ENCODE results near the gene F7.

Gene F7

DNA sequence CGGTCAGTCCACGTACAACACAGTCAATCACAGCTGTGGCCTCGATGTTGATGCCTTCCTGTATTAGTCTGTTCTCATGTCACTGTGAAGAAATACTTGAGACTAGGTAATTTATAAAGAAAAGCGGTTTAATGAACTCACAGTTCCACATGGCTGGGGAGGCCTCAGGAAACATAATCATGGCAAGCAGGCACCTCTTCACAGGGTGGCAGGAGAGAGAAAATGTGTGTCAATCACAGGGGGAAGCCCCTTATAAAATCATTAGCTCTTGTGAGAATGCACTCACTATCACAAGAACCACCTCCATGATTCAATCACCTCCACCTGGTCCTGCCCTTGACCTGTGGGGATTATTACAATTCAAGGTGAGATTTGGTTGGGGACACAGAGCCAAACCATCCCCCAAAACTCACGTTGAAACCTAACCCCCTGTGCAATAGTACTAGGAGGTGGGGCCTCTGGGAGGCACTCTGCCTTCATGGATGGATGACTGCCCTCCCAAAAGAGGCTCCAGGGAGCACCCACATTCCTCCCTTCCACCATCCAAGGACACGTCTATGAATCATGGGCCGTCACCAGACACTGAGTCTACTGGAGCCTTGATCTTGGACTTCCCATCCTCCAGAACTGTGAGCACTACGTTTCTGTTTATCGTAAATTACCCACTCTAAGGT, 50.5 kb downstream of the F7 start:
- Histone ChIP-seq H3K4me3 (replicated peaks; ENCODE audit: low read depth, low read length) (no peak overlapping the region), H3K27me3 (replicated peaks; ENCODE audit: control insufficient read depth, insufficient read depth, low read length) (no peaks in the 10 kb centered on the region; the same call in 1 of the 2 replicates), H3K36me3 (ENCODE audit: control insufficient read depth, insufficient read depth, low read length) (no peaks in the 10 kb centered on the region)
- no peak for DNase-seq (ENCODE audit: extremely low read depth, insufficient read length)
- TF ChIP-seq, protein P1, sequence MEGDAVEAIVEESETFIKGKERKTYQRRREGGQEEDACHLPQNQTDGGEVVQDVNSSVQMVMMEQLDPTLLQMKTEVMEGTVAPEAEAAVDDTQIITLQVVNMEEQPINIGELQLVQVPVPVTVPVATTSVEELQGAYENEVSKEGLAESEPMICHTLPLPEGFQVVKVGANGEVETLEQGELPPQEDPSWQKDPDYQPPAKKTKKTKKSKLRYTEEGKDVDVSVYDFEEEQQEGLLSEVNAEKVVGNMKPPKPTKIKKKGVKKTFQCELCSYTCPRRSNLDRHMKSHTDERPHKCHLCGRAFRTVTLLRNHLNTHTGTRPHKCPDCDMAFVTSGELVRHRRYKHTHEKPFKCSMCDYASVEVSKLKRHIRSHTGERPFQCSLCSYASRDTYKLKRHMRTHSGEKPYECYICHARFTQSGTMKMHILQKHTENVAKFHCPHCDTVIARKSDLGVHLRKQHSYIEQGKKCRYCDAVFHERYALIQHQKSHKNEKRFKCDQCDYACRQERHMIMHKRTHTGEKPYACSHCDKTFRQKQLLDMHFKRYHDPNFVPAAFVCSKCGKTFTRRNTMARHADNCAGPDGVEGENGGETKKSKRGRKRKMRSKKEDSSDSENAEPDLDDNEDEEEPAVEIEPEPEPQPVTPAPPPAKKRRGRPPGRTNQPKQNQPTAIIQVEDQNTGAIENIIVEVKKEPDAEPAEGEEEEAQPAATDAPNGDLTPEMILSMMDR (IDR thresholded peaks at IDR 0.05; ENCODE audit: insufficient read depth, low read length, poor library complexity, severe bottlenecking), result no peak

DNA sequence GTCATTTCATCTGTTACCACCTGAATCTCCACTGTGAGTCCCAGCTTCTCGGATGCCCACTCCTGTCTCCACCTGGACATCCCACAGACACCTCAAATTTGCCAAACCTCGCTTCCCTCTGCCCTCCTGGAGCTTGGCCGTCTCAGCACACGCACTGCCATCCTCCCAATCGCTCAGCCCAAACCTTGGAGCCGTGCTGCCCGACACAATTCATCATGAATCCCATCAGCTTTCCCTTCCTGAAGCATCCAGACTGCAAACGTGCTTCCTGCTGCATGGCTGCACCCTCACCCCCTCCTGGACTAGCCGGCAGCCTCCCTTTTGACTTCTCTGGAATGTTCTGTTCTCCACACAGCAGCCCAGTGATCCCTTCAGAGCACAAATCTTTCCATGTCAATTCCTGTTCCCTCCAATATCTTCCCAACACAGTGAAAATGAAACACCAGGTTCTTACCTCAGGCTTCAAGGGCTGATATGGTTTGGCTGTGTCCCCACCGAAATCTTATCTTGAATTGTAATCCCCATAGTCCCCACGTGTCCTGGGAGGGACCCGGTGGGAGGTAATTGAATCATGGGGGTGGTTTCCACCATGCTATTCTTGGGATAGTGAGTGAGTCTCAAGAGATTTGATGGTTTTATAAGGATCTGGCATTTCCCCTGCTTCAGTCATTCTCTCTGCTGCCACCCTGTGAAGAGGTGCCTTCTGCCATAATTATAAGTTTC, 51.8 kb downstream of the F7 start:
- no peaks in the 10 kb centered on the region for H3K36me3 ChIP-seq (ENCODE audit: control insufficient read depth, insufficient read depth, low read length)
- TF ChIP-seq, protein P1 (IDR thresholded peaks at IDR 0.05; ENCODE audit: insufficient read depth, low read length, poor library complexity, severe bottlenecking), result no peak

DNA sequence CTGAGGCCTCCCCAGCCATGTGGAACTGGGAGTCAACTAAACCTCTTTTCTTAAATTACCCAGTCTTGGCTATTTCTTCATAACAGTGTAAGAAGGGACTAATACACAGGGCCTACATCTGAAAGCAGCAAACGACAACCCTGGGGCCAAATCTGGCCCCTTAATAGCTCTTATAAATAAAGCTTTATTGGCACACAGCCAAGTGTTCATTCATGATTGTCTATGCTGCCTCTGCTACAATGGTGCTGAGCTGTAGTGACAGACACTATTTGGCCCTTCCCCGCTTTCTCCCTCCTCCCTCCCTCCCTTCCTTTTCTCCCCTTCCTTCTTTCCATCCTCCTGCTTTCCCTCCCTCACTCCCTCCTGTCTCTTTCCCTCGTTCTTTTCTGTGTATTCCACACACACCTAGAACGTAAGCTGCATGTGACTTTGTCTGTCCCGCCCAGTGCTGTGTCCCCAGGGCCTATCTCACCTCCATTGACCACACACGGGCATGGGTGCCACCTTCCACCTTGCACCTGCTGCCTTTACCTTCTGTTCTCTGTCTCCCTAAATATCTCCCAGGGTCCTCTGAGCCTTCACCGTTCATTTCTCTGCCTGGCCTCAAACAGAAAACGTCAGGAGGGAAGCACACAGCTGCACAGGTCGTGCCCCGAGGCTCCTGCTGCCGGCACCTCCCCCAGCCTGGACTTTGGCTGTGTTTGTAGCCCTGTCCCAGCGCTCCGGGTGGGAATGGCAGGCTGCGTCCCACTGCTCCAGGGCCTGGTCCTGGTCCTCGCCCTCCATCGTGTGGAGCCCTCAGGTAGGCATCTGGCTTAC, 52.5 kb downstream of the F7 start, which contains the start of gene PROZ:
Gene PROZ, plus strand, starts transcription at position 720 of the 819 bp plus-strand sequence. Its CDS starts 13 bp downstream, at position 733.
- Histone ChIP-seq H3K4me3 (replicated peaks; ENCODE audit: low read depth, low read length) (no peak within 1 kb of the TSS), H3K27me3 (replicated peaks; ENCODE audit: control insufficient read depth, insufficient read depth, low read length) (no peaks in the 10 kb centered on the region; the same call in 1 of the 2 replicates), H3K36me3 (ENCODE audit: control insufficient read depth, insufficient read depth, low read length) (no peaks in the 10 kb centered on the region)
- no peak for DNase-seq (ENCODE audit: extremely low read depth, insufficient read length)
- TF ChIP-seq, protein P1 (IDR thresholded peaks at IDR 0.05; ENCODE audit: insufficient read depth, low read length, poor library complexity, severe bottlenecking), result no peak

More for the DNA sequence above, 51.8 kb downstream of the F7 start:
- DNase-seq (ENCODE audit: extremely low read depth, insufficient read length), result no peak
- H3K4me3 ChIP-seq (replicated peaks; ENCODE audit: low read depth, low read length), result no peak overlapping the region
- H3K27me3 ChIP-seq (replicated peaks; ENCODE audit: control insufficient read depth, insufficient read depth, low read length), result no peaks in the 10 kb centered on the region; the same call in 1 of the 2 replicates

DNA sequence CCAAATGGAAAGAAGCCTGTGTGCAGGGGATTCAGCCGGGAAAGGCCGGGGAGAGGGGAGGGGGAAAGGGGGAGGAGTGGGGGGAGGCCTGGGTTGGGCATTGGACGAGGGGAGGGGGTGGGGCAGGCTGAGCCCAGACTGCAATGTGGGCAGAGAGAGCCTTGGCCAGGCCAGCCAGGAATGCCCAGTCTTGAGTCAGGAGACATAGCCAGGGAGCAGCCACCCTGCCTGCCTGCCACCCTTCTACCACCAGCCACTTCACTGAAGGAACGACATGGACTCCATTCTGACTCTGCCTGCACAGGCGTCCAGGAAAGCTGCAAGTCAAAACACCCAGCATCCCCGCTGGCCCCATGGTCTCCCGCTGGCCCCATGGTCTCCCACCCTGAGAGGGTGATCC, 53.4 kb downstream of the F7 start:
- TF ChIP-seq, protein P1 (IDR thresholded peaks at IDR 0.05; ENCODE audit: insufficient read depth, low read length, poor library complexity, severe bottlenecking), result no peak
- no peak for DNase-seq (ENCODE audit: extremely low read depth, insufficient read length)
- Histone ChIP-seq H3K27me3 (replicated peaks; ENCODE audit: control insufficient read depth, insufficient read depth, low read length) (no peaks in the 10 kb centered on the region; the same call in 1 of the 2 replicates), H3K4me3 (replicated peaks; ENCODE audit: low read depth, low read length) (no peak overlapping the region), H3K36me3 (ENCODE audit: control insufficient read depth, insufficient read depth, low read length) (no peaks in the 10 kb centered on the region)

DNA sequence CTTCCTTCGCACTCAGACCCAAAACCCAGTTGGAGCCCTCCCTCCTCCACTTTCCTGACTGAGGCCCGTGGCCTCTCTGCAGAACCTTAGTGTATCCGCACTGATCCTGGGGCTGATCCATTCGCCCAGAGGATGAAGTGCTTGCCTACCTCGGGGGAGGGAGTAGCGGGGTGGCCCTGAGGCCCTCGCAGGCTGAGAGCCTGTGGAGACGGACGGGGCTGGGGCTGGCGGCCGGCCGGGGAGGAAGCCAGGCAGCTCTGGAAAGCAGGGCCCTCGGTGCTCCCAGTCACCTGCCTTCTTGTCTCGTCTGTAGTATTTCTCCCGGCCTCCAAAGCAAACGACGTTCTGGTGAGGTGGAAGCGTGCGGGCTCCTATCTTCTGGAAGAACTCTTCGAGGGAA, 54.1 kb downstream of the F7 start:
- no peaks in the 10 kb centered on the region; the same call in 1 of the 2 replicates for H3K27me3 ChIP-seq (replicated peaks; ENCODE audit: control insufficient read depth, insufficient read depth, low read length)
- TF ChIP-seq, protein P1 (IDR thresholded peaks at IDR 0.05; ENCODE audit: insufficient read depth, low read length, poor library complexity, severe bottlenecking), result no peak
- no peak overlapping the region for H3K4me3 ChIP-seq (replicated peaks; ENCODE audit: low read depth, low read length)
- H3K36me3 ChIP-seq (ENCODE audit: control insufficient read depth, insufficient read depth, low read length), result no peaks in the 10 kb centered on the region
- no peak for DNase-seq (ENCODE audit: extremely low read depth, insufficient read length)
